Right kidney (tissue), 1 donor: ENCODE results near the gene ARHGAP4.
A peak's percentile ranks its signal among the peaks of the same experiment; 100 is the strongest.

Experiments
- DNase-seq: peaks from one replicate; pipeline ENCODE4 v3.0.0-alpha.2; 2016

ARHGAP4 gene

GRCh38 chrX:153879741-153880439, 46.2 kb downstream of the ARHGAP4 start:
- no peak for DNase-seq

- DNase-seq: peak; percentile 15
These were observed 47.0 kb downstream of the ARHGAP4 start for GRCh38 chrX:153878969-153879653.

GRCh38 chrX:153878345-153878744, 47.7 kb downstream of the ARHGAP4 start:
- no peak for DNase-seq

- no peak for DNase-seq
These were observed 48.3 kb downstream of the ARHGAP4 start for GRCh38 chrX:153877571-153878261.

GRCh38 chrX:153876112-153876491, 50.0 kb downstream of the ARHGAP4 start:
- no peak for DNase-seq

GRCh38 chrX:153875391-153876111, 50.5 kb downstream of the ARHGAP4 start:
- DNase-seq: peak; percentile 69

GRCh38 chrX:153874366-153875125, 51.5 kb downstream of the ARHGAP4 start:
- no peak for DNase-seq

GRCh38 chrX:153874085-153874365, 52.0 kb downstream of the ARHGAP4 start:
- DNase-seq: no peak

- DNase-seq: no peak
These were observed 52.6 kb downstream of the ARHGAP4 start for GRCh38 chrX:153873282-153874084.

- no peak for DNase-seq
These were observed 53.9 kb downstream of the ARHGAP4 start for GRCh38 chrX:153871946-153872878.

- DNase-seq: no peak
These were observed 54.6 kb downstream of the ARHGAP4 start for GRCh38 chrX:153871451-153871850.

GRCh38 chrX:153870791-153871360, 55.2 kb downstream of the ARHGAP4 start:
- no peak for DNase-seq

- no peak for DNase-seq
These were observed 55.8 kb downstream of the ARHGAP4 start for GRCh38 chrX:153870288-153870690.

- DNase-seq: no peak
These were observed 56.4 kb downstream of the ARHGAP4 start for GRCh38 chrX:153869473-153870287.

- no peak for DNase-seq
These were observed 57.2 kb downstream of the ARHGAP4 start for GRCh38 chrX:153868576-153869472.

- no peak for DNase-seq
These were observed 58.4 kb downstream of the ARHGAP4 start for GRCh38 chrX:153867671-153868070.

- DNase-seq: no peak
These were observed 58.9 kb downstream of the ARHGAP4 start for GRCh38 chrX:153867139-153867538.
